Raji (cell line): ENCODE results near the gene BMP5.

ENCODE experiments used
- POLR2A ChIP-seq: IDR thresholded peaks from 2 replicates; pipeline ENCODE4 v1.6.1; 2011; ENCODE audit warnings: low read depth, low read length, control low read depth; ENCODE audit not compliant: insufficient read depth

Gene BMP5

GRCh38 chr6:55713436-55713835, 162.0 kb downstream of the BMP5 start:
- TF ChIP-seq POLR2A, result no peak

- TF ChIP-seq POLR2A, result no peak
These were observed 166.7 kb downstream of the BMP5 start for GRCh38 chr6:55708711-55709110.

- no peak for TF ChIP-seq POLR2A
These were observed 169.6 kb downstream of the BMP5 start for GRCh38 chr6:55705451-55706440.

GRCh38 chr6:55704421-55704820, 171.0 kb downstream of the BMP5 start:
- TF ChIP-seq POLR2A, result no peak
